GM21367 (cell line): Measurements from ENCODE around the gene GLRA3.
"Not testable (repeated sequence)": the region's sequence is repeated elsewhere in the genome, so short reads cannot be mapped to it uniquely, and the experiment has no call there.

Source experiments
- ATAC-seq: cut with Tn5 transposase; IDR thresholded peaks from one replicate; pipeline ENCODE4 v1.9.1; 2021; ENCODE audit not compliant: unreplicated experiment

The GLRA3 gene

DNA sequence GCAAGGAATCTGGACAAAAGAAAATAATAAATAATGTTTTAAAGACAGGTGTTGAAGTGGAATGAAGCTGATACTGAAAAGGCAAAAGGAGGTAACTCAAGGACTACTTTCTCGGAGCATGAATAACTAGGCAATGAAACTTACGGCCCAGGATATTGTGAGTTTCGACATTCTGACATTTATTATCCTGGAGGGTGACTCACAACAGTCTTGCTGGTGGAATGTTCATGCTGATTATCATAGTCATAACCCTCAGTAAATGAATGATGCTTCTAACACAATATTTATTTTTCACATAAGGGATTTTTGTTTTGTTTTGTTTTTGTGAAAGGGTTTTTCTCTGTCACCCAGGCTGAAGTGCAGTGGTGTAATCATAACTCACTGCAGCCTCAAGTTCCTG is 159.8 kb downstream of the GLRA3 start:
- no peak for ATAC-seq

- no peak for ATAC-seq
Measured at GRCh38 chr4:174665799-174666198, 163.2 kb downstream of the GLRA3 start.

GRCh38 chr4:174663216-174663615 is 165.8 kb downstream of the GLRA3 start:
- no peak for ATAC-seq

GRCh38 chr4:174658246-174658645 is 170.8 kb downstream of the GLRA3 start:
- no peak for ATAC-seq

DNA sequence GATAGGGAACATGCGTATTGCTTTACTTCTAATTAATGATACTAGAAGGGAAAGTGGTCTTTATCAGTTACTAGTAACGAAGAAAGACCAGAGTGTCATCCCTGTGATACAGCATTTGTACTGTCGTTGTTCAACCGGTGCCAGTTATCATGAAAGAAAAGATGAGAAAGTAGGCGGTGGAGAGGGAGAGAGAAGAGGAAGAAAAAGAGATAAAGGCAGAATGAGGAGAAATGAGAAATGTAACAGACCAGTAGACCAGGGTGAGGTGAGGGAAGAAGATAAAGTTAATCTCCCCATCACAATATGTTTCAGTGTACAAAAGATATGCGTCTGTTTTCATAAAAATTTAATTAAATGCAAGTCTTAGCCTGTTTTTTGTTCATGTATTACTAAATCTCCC is 171.6 kb downstream of the GLRA3 start:
- no peak for ATAC-seq

- ATAC-seq: no peak
Measured at GRCh38 chr4:174654634-174655033, 174.4 kb downstream of the GLRA3 start.

DNA sequence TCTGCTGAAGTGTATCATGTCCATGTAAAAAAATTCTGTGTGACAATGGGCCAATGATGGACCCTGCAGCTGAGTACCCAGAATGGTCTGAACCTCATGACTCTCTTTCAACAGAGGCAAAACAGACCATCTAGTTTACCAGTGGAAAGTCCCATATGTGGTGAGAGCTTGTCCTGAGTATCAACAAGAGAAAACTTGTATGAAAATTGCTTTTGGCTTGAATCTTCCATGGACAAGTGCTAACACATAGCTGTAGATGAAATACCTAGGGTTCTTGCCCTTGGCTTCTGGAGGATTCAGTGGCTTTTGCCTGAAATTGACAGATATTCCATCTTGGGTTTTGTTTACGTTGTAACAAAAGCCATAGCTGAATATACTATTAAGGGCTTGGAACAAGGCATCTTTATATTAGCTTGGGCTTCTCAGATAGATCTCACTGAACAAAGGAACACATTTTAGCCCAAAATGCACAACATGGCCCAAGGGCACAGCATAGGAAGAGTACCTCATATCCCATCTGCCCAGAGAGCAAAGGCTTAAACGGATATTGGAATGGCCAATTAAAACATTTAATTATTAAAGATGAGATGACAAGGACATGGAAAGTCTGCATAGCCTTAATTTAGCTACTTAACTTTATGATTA is 178.2 kb downstream of the GLRA3 start:
- ATAC-seq: no peak

DNA sequence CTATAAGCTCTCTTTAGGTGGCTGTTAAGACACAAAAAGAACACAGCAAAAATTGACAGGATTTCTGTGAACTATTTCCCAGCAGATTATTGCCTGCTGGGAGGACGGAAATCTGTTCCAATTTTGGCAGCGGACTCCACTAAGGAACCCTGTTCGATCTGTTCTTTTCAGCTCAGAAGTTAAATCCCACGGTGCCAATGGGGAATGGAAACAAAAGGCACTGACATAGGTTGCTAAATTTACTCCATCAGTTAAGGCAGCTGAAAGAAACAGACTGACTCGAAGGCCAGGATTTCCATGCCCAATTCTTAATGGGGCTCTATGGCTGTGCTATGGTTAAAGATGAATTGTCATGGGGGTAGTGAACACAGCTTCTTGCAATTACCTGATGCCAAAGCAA is 180.2 kb downstream of the GLRA3 start:
- ATAC-seq: no peak

DNA sequence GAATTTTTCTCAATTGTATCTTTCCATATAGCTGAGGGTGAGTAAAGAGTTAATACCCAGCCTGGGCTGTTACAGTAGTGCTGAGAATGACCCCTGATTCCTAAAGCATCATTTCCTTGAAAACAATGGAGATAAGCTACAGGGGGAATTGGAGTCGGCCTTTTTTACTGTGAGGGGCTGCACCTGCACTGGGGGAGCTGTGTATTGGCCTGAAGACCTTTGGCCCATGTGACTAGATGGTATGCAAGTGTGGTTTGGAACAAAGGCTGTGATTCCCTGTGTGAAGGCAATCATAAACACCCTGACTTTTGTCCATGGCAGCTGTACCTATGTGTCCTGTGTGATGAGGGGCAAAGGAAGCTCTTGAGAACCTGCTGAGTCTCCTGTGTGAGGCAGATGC is 182.7 kb downstream of the GLRA3 start:
- no peak for ATAC-seq

DNA sequence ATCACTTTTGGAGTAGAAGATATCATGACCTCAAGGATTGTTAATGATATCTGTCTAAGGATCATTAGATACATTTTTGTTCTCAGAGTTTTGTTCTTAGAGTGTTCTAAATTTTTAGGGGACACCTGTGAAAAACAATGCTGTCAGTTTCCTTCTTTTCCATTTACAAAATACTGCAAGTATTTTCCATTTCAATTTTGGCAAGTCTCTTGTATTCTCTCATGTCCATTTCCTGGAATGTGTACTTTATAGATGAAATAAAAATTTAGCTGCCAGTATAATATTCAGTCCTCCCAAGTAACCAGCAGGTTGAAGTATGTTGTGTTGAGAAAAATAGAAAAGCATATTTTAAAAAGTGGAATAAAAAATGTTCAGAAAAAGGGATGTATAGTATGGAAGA is 188.9 kb downstream of the GLRA3 start:
- ATAC-seq: no peak

GRCh38 chr4:174635732-174636131 is 193.3 kb downstream of the GLRA3 start:
- no peak for ATAC-seq

GRCh38 chr4:174633399-174633798 is 195.6 kb downstream of the GLRA3 start:
- no peak for ATAC-seq

DNA sequence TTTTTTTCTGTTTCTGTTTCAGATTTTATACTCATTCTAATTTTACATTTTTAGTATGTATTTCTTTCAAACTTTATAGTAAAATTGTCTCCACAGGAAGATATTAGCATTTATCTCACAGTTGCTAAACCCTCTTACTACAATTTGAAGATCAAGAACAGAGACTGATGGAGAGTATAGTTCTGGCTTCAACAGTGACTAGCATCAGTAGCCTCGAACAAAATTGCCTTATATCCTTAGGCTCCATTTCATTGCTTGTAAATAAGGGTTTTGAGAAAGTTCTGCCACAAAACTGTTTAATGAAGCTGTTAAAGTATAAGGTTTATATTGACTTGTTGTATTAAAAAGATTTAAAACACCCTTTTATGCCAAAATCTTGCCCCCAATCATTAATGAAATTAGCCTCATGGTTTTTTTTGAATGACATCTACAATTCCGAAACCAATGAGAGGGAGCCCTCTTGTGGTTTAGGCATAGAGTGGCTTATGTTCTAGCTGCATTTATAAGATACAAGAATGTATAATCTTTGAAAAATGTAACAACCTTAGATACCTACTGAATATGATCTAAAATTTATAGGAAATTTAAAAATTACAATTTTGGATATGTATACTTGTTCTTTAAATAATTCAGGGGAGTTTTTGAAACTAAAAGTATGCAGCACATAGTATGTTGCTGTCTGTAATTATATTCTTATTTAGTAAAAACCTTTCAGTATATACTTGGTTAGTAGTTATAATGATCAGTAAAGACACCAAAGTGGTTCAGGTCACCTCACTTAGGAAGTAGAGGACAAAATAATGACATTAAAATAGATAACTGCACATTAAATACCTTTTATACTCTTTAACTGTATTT is 196.9 kb downstream of the GLRA3 start:
- peak; percentile 72 for ATAC-seq

DNA sequence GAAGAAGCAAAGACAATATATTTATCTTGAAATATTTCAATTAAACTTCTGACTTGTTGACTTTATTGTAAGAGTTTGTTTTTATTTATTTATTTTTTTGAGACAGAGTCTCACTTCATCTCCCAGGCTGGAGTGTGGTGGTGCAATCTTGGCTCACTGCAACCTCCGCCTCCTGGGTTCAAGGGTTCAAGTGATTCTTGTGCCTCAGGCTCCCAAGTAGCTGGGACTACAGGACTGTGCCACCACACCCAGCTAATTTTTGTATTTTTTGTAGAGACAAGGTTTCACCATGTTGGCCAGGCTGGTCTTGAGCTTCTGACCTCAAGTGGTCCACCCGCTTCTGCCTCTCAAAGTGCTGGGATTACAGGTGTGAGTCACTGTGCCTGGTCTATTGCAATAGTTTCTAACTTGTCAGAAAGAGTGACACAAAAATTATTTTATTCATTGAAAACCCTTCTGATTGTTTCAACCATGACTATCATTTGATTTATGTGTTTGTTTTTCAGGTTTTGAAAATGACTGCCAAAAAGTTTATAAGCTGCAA is 199.1 kb downstream of the GLRA3 start:
- not testable (repeated sequence) for ATAC-seq

- ATAC-seq: no peak
Measured at GRCh38 chr4:174629265-174629664, 199.8 kb downstream of the GLRA3 start.

- no peak for ATAC-seq
Measured at GRCh38 chr4:174628191-174628590, 200.9 kb downstream of the GLRA3 start.

DNA sequence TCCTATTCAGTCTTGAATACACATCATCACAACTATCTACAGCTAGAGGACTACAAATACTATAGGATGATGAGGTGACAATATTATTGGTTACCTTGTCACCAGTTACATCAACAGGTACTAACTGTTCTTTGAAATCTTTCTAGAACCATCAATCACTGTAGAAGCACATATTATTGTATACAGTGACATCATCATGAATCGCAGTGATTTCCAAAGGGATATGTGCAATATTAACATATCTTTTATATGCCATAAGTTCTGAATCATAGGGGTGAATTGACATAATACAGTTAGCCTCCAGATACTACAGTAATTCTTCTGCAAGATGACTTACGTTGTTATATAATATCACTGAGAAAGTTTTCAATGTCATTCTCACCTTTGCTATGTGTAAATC is 201.6 kb downstream of the GLRA3 start:
- no peak for ATAC-seq

DNA sequence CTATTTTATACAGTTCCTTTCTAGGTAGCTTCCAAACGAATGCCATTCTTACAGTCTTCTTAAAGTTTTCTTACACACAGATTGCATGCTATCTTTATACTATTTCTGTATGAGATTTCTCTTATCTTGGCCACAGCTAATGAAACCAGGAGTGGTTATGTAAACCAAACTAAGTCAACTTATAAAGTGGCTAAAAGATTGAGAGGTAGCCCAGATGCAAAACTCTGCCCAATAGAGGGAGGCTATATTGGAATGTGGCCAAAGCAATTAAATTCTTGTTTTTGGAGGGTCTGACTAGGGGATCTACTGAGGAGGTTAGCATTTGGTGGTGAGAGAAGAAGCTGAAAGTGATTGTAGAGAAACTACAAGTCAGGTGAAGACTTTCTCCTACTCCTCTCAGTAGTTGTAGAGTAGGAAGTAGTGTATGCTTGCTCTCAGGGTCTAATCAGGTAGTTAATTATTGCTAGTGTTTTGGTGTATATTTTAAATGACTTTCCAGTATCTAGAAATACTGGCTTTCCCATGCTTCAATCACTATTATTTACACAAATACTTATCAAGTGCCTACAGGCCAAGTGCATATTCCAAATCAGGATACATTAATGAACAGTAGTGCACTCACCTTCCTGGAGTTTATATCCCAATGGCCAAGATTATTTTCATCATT is 202.6 kb downstream of the GLRA3 start:
- no peak for ATAC-seq

GRCh38 chr4:174616661-174617060 is 212.4 kb downstream of the GLRA3 start:
- no peak for ATAC-seq

- no peak for ATAC-seq
Measured at GRCh38 chr4:174613979-174614378, 215.1 kb downstream of the GLRA3 start.

- no peak for ATAC-seq
Measured at GRCh38 chr4:174611792-174612191, 217.3 kb downstream of the GLRA3 start.

- ATAC-seq: no peak
Measured at GRCh38 chr4:174607792-174608191, 221.3 kb downstream of the GLRA3 start.
